ENCODE results near the gene ELF1.

The ELF1 gene

GRCh38 chr13:41019011-41019487 lies at the start of gene ELF1:
TSS of gene ELF1 (minus strand) at chr13:41019316. CDS start at chr13:40982054, 37,262 bp downstream.
- peak; percentile 23 for DNase-seq (ENCODE audit: low read depth, low spot score)

GRCh38 chr13:41065078-41065477 lies 46.0 kb upstream of the ELF1 start:
- no peak for DNase-seq (ENCODE audit: low read depth, low spot score)

GRCh38 chr13:41064493-41064892 lies 45.4 kb upstream of the ELF1 start:
- DNase-seq (ENCODE audit: low read depth, low spot score) = no peak

- no peak for DNase-seq (ENCODE audit: low read depth, low spot score)
Observed at GRCh38 chr13:41061914-41062837, 43.1 kb upstream of the ELF1 start.

GRCh38 chr13:41061075-41061913 lies 42.2 kb upstream of the ELF1 start, which contains the start of gene WBP4:
TSS of gene WBP4 (plus strand) at chr13:41061509. CDS start at chr13:41061674, 165 bp downstream.
- DNase-seq (ENCODE audit: low read depth, low spot score) = peak; percentile 99

GRCh38 chr13:41060724-41061074 lies 41.6 kb upstream of the ELF1 start:
- peak; percentile 91 for DNase-seq (ENCODE audit: low read depth, low spot score)

- peak; percentile 96 for DNase-seq (ENCODE audit: low read depth, low spot score)
Observed at GRCh38 chr13:41060082-41060723, 41.1 kb upstream of the ELF1 start.

GRCh38 chr13:41059456-41060081 lies 40.5 kb upstream of the ELF1 start:
- no peak for DNase-seq (ENCODE audit: low read depth, low spot score)

- DNase-seq (ENCODE audit: low read depth, low spot score) = peak; percentile 13
Observed at GRCh38 chr13:41058295-41059070, 39.4 kb upstream of the ELF1 start.

- DNase-seq (ENCODE audit: low read depth, low spot score) = no peak
Observed at GRCh38 chr13:41056826-41057711, 38.0 kb upstream of the ELF1 start.

GRCh38 chr13:41056194-41056593 lies 37.1 kb upstream of the ELF1 start:
- DNase-seq (ENCODE audit: low read depth, low spot score) = no peak

- DNase-seq (ENCODE audit: low read depth, low spot score) = peak; percentile 20
Observed at GRCh38 chr13:41054919-41055619, 36.0 kb upstream of the ELF1 start.

- DNase-seq (ENCODE audit: low read depth, low spot score) = peak; percentile 10
Observed at GRCh38 chr13:41054212-41054877, 35.2 kb upstream of the ELF1 start.

- no peak for DNase-seq (ENCODE audit: low read depth, low spot score)
Observed at GRCh38 chr13:41053384-41053826, 34.3 kb upstream of the ELF1 start.

- DNase-seq (ENCODE audit: low read depth, low spot score) = no peak
Observed at GRCh38 chr13:41052441-41052840, 33.3 kb upstream of the ELF1 start.

GRCh38 chr13:41049480-41050440 lies 30.6 kb upstream of the ELF1 start:
- DNase-seq (ENCODE audit: low read depth, low spot score) = no peak

- no peak for DNase-seq (ENCODE audit: low read depth, low spot score)
Observed at GRCh38 chr13:41048640-41049039, 29.5 kb upstream of the ELF1 start.

All from ELF-1 (cell line).